ENCODE data around the gene KCNE3.

Gene KCNE3

GRCh38 chr11:74476536-74476935 lies 9.2 kb upstream of the KCNE3 start:
- TF ChIP-seq CTCF (IDR thresholded peaks at IDR 0.05; ENCODE audit: low read depth, low read length, missing control alignments) = no peak
- Histone ChIP-seq H3K36me3 (replicated peaks) (no peaks in the 10 kb centered on the region), H3K4me3 (ENCODE audit: low read depth, low read length) (no peak overlapping the region), H3K27me3 (replicated peaks) (no peaks in the 10 kb centered on the region), H3K27ac (no peak overlapping the region)
- no peak for DNase-seq
- in situ Hi-C loops (cut with HindIII; ENCODE audit: low pct_ligation_motif_present, low sequenced_read_pairs) = no loop called here

GRCh38 chr11:74474316-74474715 lies 7.0 kb upstream of the KCNE3 start:
- H3K27ac ChIP-seq = no peak overlapping the region
- H3K4me3 ChIP-seq (ENCODE audit: low read depth, low read length) = no peak overlapping the region
- in situ Hi-C loops (cut with HindIII; ENCODE audit: low pct_ligation_motif_present, low sequenced_read_pairs) = loop anchor here (25.0 kb wide), 1 partner anchor 88 kb away; no protein-coding TSS in a partner anchor
- no peaks in the 10 kb centered on the region for H3K36me3 ChIP-seq (replicated peaks)
- DNase-seq = no peak
- no peak for TF ChIP-seq CTCF (IDR thresholded peaks at IDR 0.05; ENCODE audit: low read depth, low read length, missing control alignments)
- H3K27me3 ChIP-seq (replicated peaks) = no peaks in the 10 kb centered on the region

- no peak overlapping the region for H3K27ac ChIP-seq
- in situ Hi-C loops (cut with HindIII; ENCODE audit: low pct_ligation_motif_present, low sequenced_read_pairs) = loop anchor here (25.0 kb wide), 1 partner anchor 89 kb away; no protein-coding TSS in a partner anchor
- H3K27me3 ChIP-seq (replicated peaks) = no peaks in the 10 kb centered on the region
- no peak for TF ChIP-seq CTCF (IDR thresholded peaks at IDR 0.05; ENCODE audit: low read depth, low read length, missing control alignments)
- DNase-seq = no peak
- H3K36me3 ChIP-seq (replicated peaks) = no peaks in the 10 kb centered on the region
- no peak overlapping the region for H3K4me3 ChIP-seq (ENCODE audit: low read depth, low read length)
Observed at GRCh38 chr11:74473382-74474173, 6.2 kb upstream of the KCNE3 start.

GRCh38 chr11:74471668-74472429 lies 4.5 kb upstream of the KCNE3 start:
- in situ Hi-C loops (cut with HindIII; ENCODE audit: low pct_ligation_motif_present, low sequenced_read_pairs) = loop anchor here (25.0 kb wide), 1 partner anchor 90 kb away; no protein-coding TSS in a partner anchor
- no peak overlapping the region for H3K27ac ChIP-seq
- no peaks in the 10 kb centered on the region for H3K36me3 ChIP-seq (replicated peaks)
- no peak overlapping the region for H3K4me3 ChIP-seq (ENCODE audit: low read depth, low read length)
- DNase-seq = no peak
- H3K27me3 ChIP-seq (replicated peaks) = no peaks in the 10 kb centered on the region
- no peak for TF ChIP-seq CTCF (IDR thresholded peaks at IDR 0.05; ENCODE audit: low read depth, low read length, missing control alignments)

GRCh38 chr11:74471037-74471436 lies 3.7 kb upstream of the KCNE3 start:
- no peaks in the 10 kb centered on the region for H3K27me3 ChIP-seq (replicated peaks)
- no peak overlapping the region for H3K4me3 ChIP-seq (ENCODE audit: low read depth, low read length)
- DNase-seq = no peak
- in situ Hi-C loops (cut with HindIII; ENCODE audit: low pct_ligation_motif_present, low sequenced_read_pairs) = loop anchor here (25.0 kb wide), 1 partner anchor 91 kb away; no protein-coding TSS in a partner anchor
- H3K27ac ChIP-seq = no peak overlapping the region
- no peak for TF ChIP-seq CTCF (IDR thresholded peaks at IDR 0.05; ENCODE audit: low read depth, low read length, missing control alignments)
- no peaks in the 10 kb centered on the region for H3K36me3 ChIP-seq (replicated peaks)
